NCI-H82 treated with DMSO at 0.1 percent for 48 hours (cell line): ENCODE measurements around the gene CCDC40.

Source experiments
- DNase-seq: peaks from one replicate; lab custom pipeline; 2025; ENCODE audit not compliant: unreplicated experiment; lab: John Stamatoyannopoulos, UW

Gene CCDC40

DNA sequence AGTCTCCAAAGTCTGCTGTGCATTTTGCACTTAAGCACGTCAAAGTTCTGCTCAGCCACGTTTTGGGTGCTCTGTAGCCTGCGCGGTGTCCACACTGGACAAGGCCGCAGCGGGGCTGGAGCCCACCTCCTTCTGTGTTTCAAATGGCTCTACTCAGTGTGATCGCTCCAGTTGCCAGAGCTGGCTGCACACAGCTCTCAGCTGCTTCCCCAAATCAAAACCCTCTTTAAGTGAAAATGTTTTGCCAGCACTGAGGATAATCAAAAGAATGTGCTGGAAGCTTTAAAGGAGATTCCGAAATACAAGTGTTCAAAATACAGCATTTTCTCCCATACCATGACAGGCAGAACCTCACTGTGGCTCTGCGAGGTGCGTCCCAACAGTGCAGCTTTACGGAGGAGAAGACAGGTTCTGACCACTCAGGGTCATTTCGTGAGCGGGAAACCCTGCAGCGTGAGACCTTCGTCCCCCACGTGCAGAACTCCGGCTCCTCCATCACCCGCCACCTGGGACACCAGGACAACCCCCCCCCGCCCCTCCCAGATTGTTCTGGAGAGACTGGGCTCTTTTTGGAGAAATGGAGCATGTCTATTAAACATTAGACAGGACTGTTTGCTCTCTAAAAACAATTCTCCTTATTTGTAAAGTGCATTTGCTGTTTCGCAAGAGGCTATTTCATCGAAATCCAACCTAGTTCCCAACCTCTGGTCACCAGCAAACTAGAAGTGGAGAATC lies 17.4 kb upstream of the CCDC40 start:
- no peak for DNase-seq

DNA sequence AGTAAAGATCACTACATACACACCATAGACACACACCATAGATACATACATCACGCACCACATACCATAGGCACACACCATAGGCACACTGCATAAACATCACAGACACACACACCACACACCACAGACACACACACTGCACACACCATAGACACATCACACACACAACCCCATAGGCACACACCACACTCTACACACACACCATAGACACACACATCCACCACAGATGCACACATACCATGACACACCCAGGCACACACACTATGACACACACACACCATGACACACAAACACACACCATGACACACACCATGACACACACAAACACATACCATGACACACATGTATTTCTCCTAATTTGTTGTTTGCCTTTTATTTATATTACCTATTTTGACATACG lies 14.8 kb upstream of the CCDC40 start:
- no peak for DNase-seq

GRCh38 chr17:80023481-80024205 lies 12.8 kb upstream of the CCDC40 start:
- peak; percentile 29 for DNase-seq

DNA sequence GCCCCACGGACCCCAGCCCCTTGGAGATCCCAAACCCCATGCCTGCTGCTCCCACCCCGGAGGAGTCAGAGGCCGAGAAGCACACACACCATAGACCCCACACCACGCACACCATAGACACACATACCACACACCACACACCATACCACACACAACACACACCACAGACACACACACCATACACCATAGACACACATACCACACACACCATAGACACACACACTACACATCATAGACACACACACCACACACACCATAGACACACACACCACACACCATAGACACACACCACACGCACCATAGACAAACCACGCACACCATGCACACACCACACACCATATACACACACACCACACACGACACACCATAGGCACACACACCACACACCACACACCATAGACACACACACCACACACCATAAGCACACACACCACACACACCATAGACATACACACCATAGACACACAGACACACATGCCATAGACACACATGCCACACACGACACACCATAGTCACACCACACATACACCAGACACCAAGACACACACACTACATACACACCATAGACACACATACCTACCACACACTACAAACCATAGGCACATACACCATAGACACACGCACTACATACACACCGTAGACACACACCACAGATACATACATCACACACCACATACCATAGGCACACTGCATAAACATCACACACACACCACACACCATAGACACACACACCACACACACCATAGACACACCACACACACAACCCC lies 12.1 kb upstream of the CCDC40 start:
- no peak for DNase-seq

- DNase-seq: peak; percentile 88
Observed at GRCh38 chr17:80025140-80025539, 11.3 kb upstream of the CCDC40 start.

- DNase-seq: no peak
Observed at GRCh38 chr17:80025796-80026195, 10.6 kb upstream of the CCDC40 start.

GRCh38 chr17:80026359-80027042 lies 9.9 kb upstream of the CCDC40 start:
- DNase-seq: peak; percentile 20

DNA sequence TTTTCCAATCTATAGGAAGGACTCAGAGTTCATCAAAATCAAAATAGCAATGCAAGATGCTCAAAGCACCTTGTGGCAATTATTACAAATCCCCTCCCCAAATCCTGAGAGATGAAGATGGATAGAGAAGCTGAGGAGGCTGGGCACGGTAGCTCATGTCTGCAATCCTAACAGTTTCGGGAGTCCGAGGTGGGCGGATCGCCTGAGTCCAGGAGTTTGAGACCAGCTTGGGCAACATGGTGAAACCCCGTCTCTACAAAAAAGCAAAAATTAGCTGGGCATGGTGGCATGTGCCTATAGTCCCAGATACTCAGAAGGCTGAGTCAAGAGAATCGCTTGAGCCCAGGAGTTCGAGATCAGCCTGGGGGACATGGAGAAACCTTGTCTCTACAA lies 9.4 kb upstream of the CCDC40 start:
- no peak for DNase-seq

DNA sequence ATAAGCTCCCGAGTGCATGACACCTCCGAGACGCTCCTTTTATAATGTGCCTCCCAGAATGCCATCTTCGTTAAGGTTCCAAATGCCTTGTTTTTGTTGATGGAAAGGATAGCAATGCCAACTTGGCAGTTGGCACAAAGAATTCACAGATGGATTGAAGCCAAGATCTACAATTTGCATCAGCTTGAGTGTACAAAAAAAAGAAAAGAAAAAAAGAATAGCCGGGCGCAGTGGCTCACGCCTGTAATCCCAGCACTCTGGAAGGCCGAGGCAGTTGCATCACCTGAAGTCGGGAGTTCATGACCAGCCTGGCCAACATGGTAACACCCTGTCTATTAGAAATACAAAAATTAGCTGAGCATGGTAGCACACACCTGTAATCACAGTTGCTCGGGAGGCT lies 8.4 kb upstream of the CCDC40 start:
- DNase-seq: no peak

DNA sequence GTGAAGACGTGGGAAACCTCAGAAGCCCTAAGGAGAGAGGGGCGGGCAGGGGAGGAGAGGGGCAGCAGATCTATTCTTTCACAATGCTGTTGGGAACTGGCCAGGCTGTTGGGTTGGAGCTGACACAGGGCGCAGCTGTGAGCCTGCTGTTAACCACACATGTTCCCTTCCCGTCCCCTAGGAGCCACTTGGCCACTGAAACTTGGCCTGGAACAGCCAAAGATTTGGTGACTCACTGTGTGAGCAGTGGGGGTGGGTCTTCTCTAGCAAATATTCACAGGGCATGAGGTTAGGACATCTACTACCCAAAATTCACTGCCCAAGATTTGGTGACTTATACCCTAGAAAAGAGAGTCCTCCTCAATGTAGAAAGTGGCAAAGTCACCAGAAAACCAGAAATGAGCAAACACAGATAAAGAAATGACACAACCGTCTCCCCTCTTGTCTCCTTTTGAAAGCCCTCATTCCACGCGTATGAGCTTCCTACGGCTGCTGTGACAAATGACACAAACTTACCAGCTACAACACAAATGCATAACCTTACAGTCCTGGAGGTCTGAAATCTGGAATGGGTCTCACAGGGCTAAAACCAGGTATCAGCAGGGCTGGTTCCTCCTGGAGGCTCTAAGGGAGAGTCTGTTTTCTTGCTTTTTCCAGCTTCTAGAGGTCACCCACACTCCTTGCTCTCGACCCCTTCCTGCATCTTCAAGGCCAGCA lies 7.0 kb upstream of the CCDC40 start:
- no peak for DNase-seq

GRCh38 chr17:80030730-80031410 lies 5.6 kb upstream of the CCDC40 start:
- DNase-seq: no peak

DNA sequence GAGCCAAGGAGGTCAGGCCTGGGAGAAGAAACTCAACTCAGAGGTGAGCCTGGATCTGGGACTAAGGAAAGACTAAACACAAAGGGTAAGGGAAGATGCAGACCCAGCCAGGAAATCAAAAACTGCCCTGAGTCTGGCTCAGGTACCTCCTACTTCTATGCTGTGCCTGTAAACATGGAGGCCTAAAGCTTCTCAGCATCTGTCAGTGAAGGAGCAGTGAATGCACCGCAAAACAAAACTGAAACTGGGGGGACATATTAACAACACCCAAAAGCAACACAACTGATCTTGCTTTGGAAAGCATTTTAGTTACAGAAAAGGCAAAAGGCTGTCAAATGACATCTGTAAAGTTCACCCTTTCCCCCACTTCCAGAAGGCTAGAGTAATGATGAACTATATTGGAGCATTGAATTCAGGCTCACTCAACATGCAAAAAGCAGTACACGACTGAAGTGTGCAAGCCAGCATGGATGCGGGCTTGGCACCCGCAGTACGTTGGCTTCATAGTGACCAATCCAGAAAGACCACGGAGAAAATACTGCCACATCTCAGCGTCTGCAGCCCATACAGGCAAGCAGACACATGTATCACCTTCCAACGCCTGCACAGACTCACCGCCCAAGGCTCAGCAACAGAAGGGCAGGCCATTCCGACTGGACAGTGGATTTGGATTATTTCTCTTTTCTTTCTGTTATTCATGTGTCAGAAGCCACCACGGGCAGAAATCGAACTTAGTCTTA lies 4.6 kb upstream of the CCDC40 start:
- no peak for DNase-seq

DNA sequence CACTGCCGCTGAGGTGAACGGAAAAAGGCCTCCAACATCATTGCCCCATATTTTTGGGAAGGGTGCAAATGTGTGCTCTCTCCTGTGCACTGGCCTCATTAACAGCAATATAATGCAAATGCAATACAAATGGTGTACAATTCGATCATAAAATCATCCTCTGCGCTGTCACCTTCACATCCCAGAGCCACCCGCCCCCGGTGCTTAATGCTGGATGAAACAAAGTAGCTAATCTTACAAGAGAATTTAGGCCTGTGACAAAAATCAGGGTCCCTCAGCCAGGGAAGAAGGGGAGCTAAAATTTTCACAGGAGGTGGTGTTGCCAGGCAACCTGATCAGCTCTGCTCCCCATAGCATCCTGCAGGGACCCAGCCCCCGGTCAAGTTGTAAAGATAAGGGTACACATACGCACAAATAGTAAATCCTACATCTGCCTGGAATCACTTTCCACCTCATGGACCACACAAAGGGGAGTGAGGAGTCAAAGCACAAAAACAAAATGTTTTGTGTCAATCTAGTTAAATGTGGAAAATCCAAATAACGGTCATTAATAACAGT lies 3.7 kb upstream of the CCDC40 start:
- no peak for DNase-seq

DNA sequence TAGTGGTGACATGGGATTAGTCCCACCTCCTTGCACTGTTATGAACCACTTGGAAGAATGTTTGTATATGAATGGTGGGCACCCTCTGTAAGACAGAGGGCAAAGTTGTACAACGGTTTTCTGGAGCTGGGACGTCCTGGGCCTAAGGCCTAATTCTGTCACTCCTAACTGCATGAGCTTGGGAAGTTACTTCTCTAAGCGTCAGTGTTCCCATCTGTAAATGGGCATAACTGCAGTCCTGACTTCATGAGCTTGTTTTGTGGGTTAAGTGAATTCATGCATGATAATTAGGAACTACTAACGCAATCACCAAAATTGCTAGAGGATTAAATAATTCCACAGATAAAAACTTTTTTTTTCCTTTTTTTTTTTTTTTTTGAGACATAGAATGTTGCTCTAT lies 2.6 kb upstream of the CCDC40 start:
- DNase-seq: no peak

DNA sequence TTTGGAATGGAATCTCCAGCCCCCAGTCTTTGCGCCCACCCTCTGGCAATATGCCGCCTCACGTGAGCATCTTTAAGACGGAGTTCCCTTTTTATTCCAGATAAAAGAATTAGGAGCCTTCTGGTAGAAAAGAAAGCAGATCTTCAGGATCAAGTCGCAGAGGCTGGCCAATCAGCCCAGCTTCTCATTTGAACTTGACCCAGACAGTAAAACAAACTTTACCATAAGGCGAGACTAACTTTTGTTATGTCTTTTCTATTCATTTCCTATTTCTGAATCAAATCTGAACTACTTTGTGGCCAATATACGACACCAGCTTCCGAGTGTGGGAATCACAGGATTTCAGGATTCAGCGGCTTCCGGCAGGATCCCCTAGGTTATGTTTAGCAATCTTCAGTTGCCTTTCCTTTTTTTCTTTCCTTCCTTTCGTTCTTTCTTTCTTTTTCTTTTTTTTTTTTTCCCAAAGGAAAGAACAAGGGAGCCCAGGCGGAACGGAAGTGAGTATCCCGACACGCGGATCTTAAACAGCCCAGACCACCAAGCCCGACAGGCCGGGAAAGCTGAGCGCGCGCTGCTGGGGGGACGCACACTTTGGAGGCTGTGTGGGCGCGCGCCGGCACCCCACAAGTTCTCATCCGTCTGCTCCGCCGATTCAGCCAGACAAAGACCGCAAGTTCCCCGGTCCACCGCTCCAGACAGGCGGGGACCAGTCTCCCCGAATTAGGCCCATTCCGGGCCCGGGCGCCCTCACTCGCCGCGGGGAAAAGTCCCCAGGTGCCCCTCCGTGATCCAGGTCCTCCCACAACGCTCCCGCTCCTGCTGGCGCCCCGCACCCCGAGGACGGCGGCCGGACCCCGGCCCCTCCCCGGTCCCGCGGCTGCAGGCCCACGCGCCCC lies 1.4 kb upstream of the CCDC40 start:
- no peak for DNase-seq

DNA sequence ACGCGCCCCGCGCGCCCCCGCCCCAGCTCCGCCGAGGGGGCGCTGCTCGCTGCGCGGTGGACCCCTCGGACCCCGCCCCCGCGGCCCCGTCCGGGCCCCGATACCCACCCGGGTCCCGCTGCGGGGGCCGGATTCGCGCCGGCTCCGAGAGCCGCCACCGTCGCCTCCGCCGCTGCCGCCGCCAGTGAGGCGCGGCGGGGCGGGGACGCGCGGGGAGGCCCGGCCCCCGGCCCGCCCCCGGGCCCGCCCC lies 830 bp upstream of the CCDC40 start, which contains the start of gene TBC1D16:
Gene TBC1D16, minus strand, starts transcription at position 186 of the 250 bp plus-strand sequence. CDS start 22,325 bp downstream, outside the sequence.
- DNase-seq: no peak

DNA sequence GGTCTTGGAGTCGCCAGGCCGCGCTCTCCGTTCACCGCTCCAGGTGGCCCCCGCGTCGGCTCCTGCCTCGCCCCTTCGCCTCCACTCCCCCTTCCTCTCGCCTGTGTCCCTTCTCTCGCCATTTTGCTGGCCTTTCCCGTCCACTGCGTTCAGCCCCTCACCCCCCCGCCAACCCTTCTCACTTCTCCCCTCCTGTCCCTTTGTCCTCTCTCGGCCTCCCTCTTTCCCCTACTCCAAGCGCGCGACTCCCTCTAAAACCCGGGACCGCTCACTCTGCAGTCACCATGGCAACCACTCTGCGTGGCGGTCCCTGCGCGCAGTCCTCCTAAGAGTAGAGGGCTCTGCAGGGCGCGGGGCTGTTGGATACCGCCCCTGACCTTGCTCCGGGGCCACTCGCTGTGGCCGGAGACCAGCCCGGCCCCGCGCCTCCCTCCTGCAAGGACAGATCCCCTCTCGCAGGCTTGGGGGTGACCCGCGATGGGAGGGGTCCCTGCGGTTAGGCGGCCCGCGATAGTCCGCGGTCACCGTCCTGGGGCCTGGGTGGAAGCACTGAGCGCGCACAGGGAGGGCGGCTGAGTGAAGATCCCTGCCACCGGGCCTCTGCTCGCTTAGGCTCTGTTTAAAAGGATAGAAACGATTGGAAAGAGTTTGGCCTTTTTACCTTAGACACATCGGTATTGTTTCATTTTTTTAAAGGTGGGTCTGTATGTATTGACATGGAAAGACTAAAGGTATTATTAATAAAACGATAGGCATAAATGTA lies 454 bp downstream of the CCDC40 start:
- peak; percentile 21 for DNase-seq

DNA sequence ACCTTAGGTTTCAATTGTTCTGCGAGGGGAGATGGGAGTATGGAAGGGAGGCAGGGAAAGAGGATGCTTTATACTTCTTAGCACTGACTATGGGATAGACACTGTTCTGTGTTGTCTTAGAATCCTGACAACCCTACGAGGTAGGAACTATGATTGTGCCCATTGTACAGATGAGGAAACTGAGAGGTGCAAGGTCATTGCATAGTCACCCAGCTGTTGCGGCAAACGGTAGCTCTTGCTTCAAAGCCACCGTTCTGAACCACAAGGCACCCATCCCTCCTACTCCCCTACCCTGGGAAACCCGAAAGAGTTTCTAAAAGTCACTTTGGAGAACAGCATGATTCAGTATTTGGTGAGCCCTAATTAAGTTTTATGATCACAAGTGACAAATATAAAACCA lies 7.5 kb downstream of the CCDC40 start:
- no peak for DNase-seq
